DOHH2 (cell line): ENCODE results near the gene CEBPG.

Source experiments
- CTCF ChIP-seq: fragments of 200-600 bp; sonication (generic); IDR thresholded peaks from one replicate; pipeline ENCODE4 v1.5.1; 2014; ENCODE audit warnings: antibody characterized with exemption, mild to moderate bottlenecking, low read depth, low read length; ENCODE audit not compliant: poor library complexity, severe bottlenecking
- EZH2phosphoT487 ChIP-seq: fragments of 200-600 bp; sonication (generic); IDR thresholded peaks from 2 replicates; pipeline ENCODE4 v1.6.1; 2017; ENCODE audit warnings: borderline replicate concordance, mild to moderate bottlenecking, antibody characterized with exemption, low read length, moderate library complexity, mixed read lengths

GRCh38 chr19:33355535-33355934, 18.0 kb upstream of the CEBPG start:
- TF ChIP-seq CTCF (no peak), EZH2phosphoT487 (no peak)
